Measurements from ENCODE around the gene TPPP. TPM values are rescaled to one million over a fixed set of nuclear protein-coding genes. Genes with fewer than 3 reads are reported as not detected.

TPPP gene
- total RNA-seq, 2 experiments from 2014 or later, result 0.02 to 0.10 TPM

- H3K27ac Mint-ChIP-seq, result no peak overlapping the region
- no peak for DNase-seq
- peaks cover 17% of the 10 kb centered on the region for H3K36me3 Mint-ChIP-seq (ENCODE audit: low read depth)
- intact Hi-C loops (cut with micrococcal nuclease), result no loop called here
- CTCF ChIA-PET, result no interaction called here
- no peaks in the 10 kb centered on the region for H3K4me1 Mint-ChIP-seq (ENCODE audit: low read depth)
- no peaks in the 10 kb centered on the region for H3K9me3 Mint-ChIP-seq
- H3K27me3 Mint-ChIP-seq (ENCODE audit: low read depth), result no peaks in the 10 kb centered on the region
- H3K4me3 Mint-ChIP-seq, result no peak overlapping the region
Measured at GRCh38 chr5:652773-653350, 40.3 kb downstream of the TPPP start.

- Mint-ChIP-seq H3K9me3 (no peaks in the 10 kb centered on the region), H3K27me3 (ENCODE audit: low read depth) (no peaks in the 10 kb centered on the region), H3K4me1 (ENCODE audit: low read depth) (no peaks in the 10 kb centered on the region), H3K36me3 (ENCODE audit: low read depth) (peaks cover 13% of the 10 kb centered on the region), H3K27ac (no peak overlapping the region), H3K4me3 (no peak overlapping the region)
- DNase-seq, result no peak
- intact Hi-C loops (cut with micrococcal nuclease), result no loop called here
- CTCF ChIA-PET, result no interaction called here
Measured at GRCh38 chr5:652023-652515, 41.1 kb downstream of the TPPP start.

DNA sequence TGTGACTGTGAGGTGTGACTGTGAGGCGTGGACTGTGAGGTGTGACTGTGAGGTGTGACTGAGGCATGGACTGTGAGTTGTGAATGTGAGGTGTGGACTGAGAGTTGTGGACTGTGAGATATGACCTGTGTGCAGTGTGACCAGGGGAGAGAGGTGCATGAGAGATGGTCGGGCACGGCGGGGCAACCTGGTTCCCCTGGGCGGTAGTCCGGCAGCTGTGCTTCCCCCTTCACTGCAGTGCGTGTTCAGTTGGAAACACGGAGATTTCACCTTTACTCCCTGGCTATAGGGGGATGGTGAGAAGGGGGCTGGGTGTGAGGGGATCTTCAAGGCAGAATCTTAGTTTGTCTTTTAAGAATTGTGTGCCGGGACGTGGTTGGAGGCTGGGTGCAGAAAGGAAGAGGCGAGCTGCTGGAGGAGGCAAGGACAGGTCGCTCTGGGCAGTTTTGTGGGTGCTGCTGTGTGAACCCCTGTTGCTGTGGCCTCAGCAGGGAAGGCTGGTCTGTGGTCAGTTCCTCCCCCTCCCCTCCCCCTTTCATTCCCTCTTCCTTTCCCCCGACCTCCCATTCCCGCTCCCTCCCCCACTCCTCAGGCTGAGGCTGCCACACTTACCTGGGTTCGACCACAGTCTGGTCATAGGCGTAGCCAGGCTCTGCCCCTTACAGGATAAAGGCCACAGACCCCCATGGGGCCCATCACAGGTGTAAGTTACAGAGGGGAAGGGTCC, 41.7 kb downstream of the TPPP start:
- H3K4me3 Mint-ChIP-seq, result no peak overlapping the region
- no peaks in the 10 kb centered on the region for H3K27me3 Mint-ChIP-seq (ENCODE audit: low read depth)
- intact Hi-C loops (cut with micrococcal nuclease), result no loop called here
- no peak overlapping the region for H3K27ac Mint-ChIP-seq
- no peaks in the 10 kb centered on the region for H3K9me3 Mint-ChIP-seq
- H3K4me1 Mint-ChIP-seq (ENCODE audit: low read depth), result no peaks in the 10 kb centered on the region
- DNase-seq, result no peak
- CTCF ChIA-PET, result no interaction called here
- H3K36me3 Mint-ChIP-seq (ENCODE audit: low read depth), result peaks cover 14% of the 10 kb centered on the region

- CTCF ChIA-PET, result no interaction called here
- H3K4me3 Mint-ChIP-seq, result no peak overlapping the region
Measured at GRCh38 chr5:647727-648126, 45.4 kb downstream of the TPPP start.

GRCh38 chr5:647311-647710, 45.8 kb downstream of the TPPP start:
- DNase-seq, result no peak
- no peaks in the 10 kb centered on the region for H3K27me3 Mint-ChIP-seq (ENCODE audit: low read depth)
- CTCF ChIA-PET, result no interaction called here
- H3K4me1 Mint-ChIP-seq (ENCODE audit: low read depth), result no peaks in the 10 kb centered on the region
- no peak overlapping the region for H3K27ac Mint-ChIP-seq
- intact Hi-C loops (cut with micrococcal nuclease), result no loop called here
- no peaks in the 10 kb centered on the region for H3K9me3 Mint-ChIP-seq
- peaks cover 22% of the 10 kb centered on the region for H3K36me3 Mint-ChIP-seq (ENCODE audit: low read depth)
- no peak overlapping the region for H3K4me3 Mint-ChIP-seq

More at GRCh38 chr5:647727-648126, 45.4 kb downstream of the TPPP start:
- intact Hi-C loops (cut with micrococcal nuclease), result no loop called here
- DNase-seq, result no peak
- Mint-ChIP-seq H3K9me3 (no peaks in the 10 kb centered on the region), H3K27ac (no peak overlapping the region), H3K27me3 (ENCODE audit: low read depth) (no peaks in the 10 kb centered on the region), H3K36me3 (ENCODE audit: low read depth) (peaks cover 25% of the 10 kb centered on the region), H3K4me1 (ENCODE audit: low read depth) (no peaks in the 10 kb centered on the region)

GRCh38 chr5:646396-647201, 46.6 kb downstream of the TPPP start:
- peaks cover 23% of the 10 kb centered on the region for H3K36me3 Mint-ChIP-seq (ENCODE audit: low read depth)
- no peaks in the 10 kb centered on the region for H3K4me1 Mint-ChIP-seq (ENCODE audit: low read depth)
- H3K27ac Mint-ChIP-seq, result no peak overlapping the region
- CTCF ChIA-PET, result no interaction called here
- H3K4me3 Mint-ChIP-seq, result no peak overlapping the region
- H3K27me3 Mint-ChIP-seq (ENCODE audit: low read depth), result no peaks in the 10 kb centered on the region
- no peaks in the 10 kb centered on the region for H3K9me3 Mint-ChIP-seq
- no peak for DNase-seq
- intact Hi-C loops (cut with micrococcal nuclease), result no loop called here

- Mint-ChIP-seq H3K4me3 (no peak overlapping the region), H3K27ac (no peak overlapping the region), H3K4me1 (ENCODE audit: low read depth) (no peaks in the 10 kb centered on the region), H3K9me3 (no peaks in the 10 kb centered on the region), H3K27me3 (ENCODE audit: low read depth) (no peaks in the 10 kb centered on the region), H3K36me3 (ENCODE audit: low read depth) (peaks cover 25% of the 10 kb centered on the region)
- no peak for DNase-seq
- intact Hi-C loops (cut with micrococcal nuclease), result no loop called here
- CTCF ChIA-PET, result no interaction called here
Measured at GRCh38 chr5:645421-645820, 47.7 kb downstream of the TPPP start.

DNA sequence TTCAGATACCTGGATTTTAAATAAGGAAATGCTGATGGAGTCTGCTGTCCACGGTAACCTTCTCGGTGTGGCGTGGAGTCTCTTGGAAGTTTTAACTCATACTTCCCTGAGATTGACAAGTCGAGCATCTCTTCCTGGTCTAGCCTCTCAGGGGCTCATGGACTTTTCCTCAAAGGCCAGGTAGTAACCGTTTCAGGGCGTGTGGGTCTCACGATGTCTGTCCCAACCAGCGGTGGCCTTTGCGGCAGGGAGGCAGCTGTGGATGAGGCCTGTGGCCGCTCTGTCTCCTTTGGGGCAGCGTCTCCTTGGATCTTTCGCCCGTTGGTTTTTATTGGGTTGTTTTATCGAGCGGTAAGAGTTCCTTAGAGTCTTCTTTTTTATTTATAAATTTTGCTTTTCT, 48.2 kb downstream of the TPPP start:
- Mint-ChIP-seq H3K4me1 (ENCODE audit: low read depth) (no peaks in the 10 kb centered on the region), H3K27me3 (ENCODE audit: low read depth) (no peaks in the 10 kb centered on the region), H3K36me3 (ENCODE audit: low read depth) (peaks cover 25% of the 10 kb centered on the region), H3K27ac (no peak overlapping the region), H3K9me3 (no peaks in the 10 kb centered on the region), H3K4me3 (no peak overlapping the region)
- CTCF ChIA-PET, result no interaction called here
- no peak for DNase-seq
- intact Hi-C loops (cut with micrococcal nuclease), result no loop called here

- no peak for DNase-seq
- no peak overlapping the region for H3K27ac Mint-ChIP-seq
- intact Hi-C loops (cut with micrococcal nuclease), result no loop called here
- CTCF ChIA-PET, result no interaction called here
- H3K9me3 Mint-ChIP-seq, result no peaks in the 10 kb centered on the region
- H3K36me3 Mint-ChIP-seq (ENCODE audit: low read depth), result peaks cover 25% of the 10 kb centered on the region
- no peak overlapping the region for H3K4me3 Mint-ChIP-seq
- no peaks in the 10 kb centered on the region for H3K27me3 Mint-ChIP-seq (ENCODE audit: low read depth)
- H3K4me1 Mint-ChIP-seq (ENCODE audit: low read depth), result no peaks in the 10 kb centered on the region
Measured at GRCh38 chr5:644509-644908, 48.6 kb downstream of the TPPP start.

GRCh38 chr5:643811-644271, 49.3 kb downstream of the TPPP start:
- Mint-ChIP-seq H3K9me3 (no peaks in the 10 kb centered on the region), H3K27me3 (ENCODE audit: low read depth) (no peaks in the 10 kb centered on the region), H3K4me1 (ENCODE audit: low read depth) (no peaks in the 10 kb centered on the region), H3K4me3 (no peak overlapping the region), H3K36me3 (ENCODE audit: low read depth) (peaks cover 25% of the 10 kb centered on the region), H3K27ac (no peak overlapping the region)
- CTCF ChIA-PET, result no interaction called here
- DNase-seq, result no peak
- intact Hi-C loops (cut with micrococcal nuclease), result no loop called here

- Mint-ChIP-seq H3K4me3 (no peak overlapping the region), H3K36me3 (ENCODE audit: low read depth) (peaks cover 25% of the 10 kb centered on the region), H3K4me1 (ENCODE audit: low read depth) (no peaks in the 10 kb centered on the region), H3K9me3 (no peaks in the 10 kb centered on the region), H3K27ac (no peak overlapping the region), H3K27me3 (ENCODE audit: low read depth) (no peaks in the 10 kb centered on the region)
- no peak for DNase-seq
- intact Hi-C loops (cut with micrococcal nuclease), result no loop called here
- CTCF ChIA-PET, result no interaction called here
Measured at GRCh38 chr5:643351-643801, 49.8 kb downstream of the TPPP start.

DNA sequence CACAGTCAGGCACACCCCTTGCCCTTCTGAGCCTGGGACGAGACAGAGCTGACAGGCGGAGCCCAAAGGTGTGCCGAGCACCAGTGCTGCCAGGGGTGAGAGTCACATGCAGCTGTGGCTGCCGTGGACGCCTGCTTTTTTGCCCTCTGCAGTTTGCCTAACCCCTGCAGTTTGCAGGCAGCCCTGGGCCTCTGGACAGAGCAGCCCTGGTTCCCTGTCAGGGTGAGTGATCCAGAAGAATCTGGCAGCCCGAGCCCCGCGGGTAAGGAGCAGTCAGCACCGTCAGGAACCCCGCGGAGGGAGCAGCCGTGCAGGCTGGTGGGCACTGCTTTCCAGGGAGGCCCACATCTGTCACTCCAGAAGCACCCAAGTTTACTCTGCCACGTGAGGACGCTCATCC, 50.7 kb downstream of the TPPP start:
- CTCF ChIA-PET, result no interaction called here
- Mint-ChIP-seq H3K9me3 (no peaks in the 10 kb centered on the region), H3K27ac (no peak overlapping the region), H3K4me3 (no peak overlapping the region), H3K4me1 (ENCODE audit: low read depth) (no peaks in the 10 kb centered on the region), H3K36me3 (ENCODE audit: low read depth) (peaks cover 29% of the 10 kb centered on the region), H3K27me3 (ENCODE audit: low read depth) (no peaks in the 10 kb centered on the region)
- intact Hi-C loops (cut with micrococcal nuclease), result no loop called here
- DNase-seq, result no peak
